ENCODE results near the gene IL10RA.

Gene IL10RA

GRCh38 chr11:118048472-118049370 is 62.5 kb downstream of the IL10RA start:
- no peak for DNase-seq

- DNase-seq = no peak
Measured at GRCh38 chr11:118049771-118050170, 63.6 kb downstream of the IL10RA start.

- no peak for DNase-seq
Measured at GRCh38 chr11:118050208-118050891, 64.2 kb downstream of the IL10RA start.
